Activated CD4-positive, alpha-beta T cell treated with anti-CD3 and anti-CD28 coated beads for 4 hours (primary cell): ENCODE results near the gene C2orf66.

Experiments used
- DNase-seq, 2 donors: peaks; one replicate each; pipeline ENCODE4 v3.0.0-alpha.2; 2020

C2orf66 gene

GRCh38 chr2:196758474-196759377, 50.4 kb downstream of the C2orf66 start:
- no peak for DNase-seq
